HG03558 (cell line): ENCODE results near the gene TNNI2.

Experiments used
- ATAC-seq: cut with Tn5 transposase; IDR thresholded peaks from one replicate; pipeline ENCODE4 v1.9.1; 2021; ENCODE audit warnings: moderate number of reproducible peaks; ENCODE audit not compliant: unreplicated experiment; ENCODE audit errors: extremely low read depth

The TNNI2 gene

GRCh38 chr11:1832211-1832919, 6.4 kb upstream of the TNNI2 start:
- no peak for ATAC-seq

- no peak for ATAC-seq
Measured at GRCh38 chr11:1832920-1833295, 5.9 kb upstream of the TNNI2 start.

GRCh38 chr11:1834062-1834610, 4.6 kb upstream of the TNNI2 start:
- no peak for ATAC-seq

GRCh38 chr11:1834779-1835670, 3.8 kb upstream of the TNNI2 start, which contains the start of gene SYT8:
SYT8 (plus strand) TSS chr11:1834990; CDS start chr11:1835106, 116 bp downstream.
- ATAC-seq = no peak

- ATAC-seq = no peak
Measured at GRCh38 chr11:1835671-1836010, 3.1 kb upstream of the TNNI2 start.

GRCh38 chr11:1836011-1836945, 2.5 kb upstream of the TNNI2 start:
- no peak for ATAC-seq

GRCh38 chr11:1837171-1838076, 1.4 kb upstream of the TNNI2 start:
- ATAC-seq = no peak

- no peak for ATAC-seq
Measured at GRCh38 chr11:1838077-1838425, 730 bp upstream of the TNNI2 start.

GRCh38 chr11:1839204-1839923, 583 bp downstream of the TNNI2 start:
- no peak for ATAC-seq

- no peak for ATAC-seq
Measured at GRCh38 chr11:1839924-1840779, 1.4 kb downstream of the TNNI2 start.

GRCh38 chr11:1840780-1841480, 2.1 kb downstream of the TNNI2 start:
- no peak for ATAC-seq

- ATAC-seq = no peak
Measured at GRCh38 chr11:1841511-1842148, 2.8 kb downstream of the TNNI2 start.

GRCh38 chr11:1842149-1843097, 3.6 kb downstream of the TNNI2 start:
- ATAC-seq = no peak

- no peak for ATAC-seq
Measured at GRCh38 chr11:1843098-1843473, 4.3 kb downstream of the TNNI2 start.

- no peak for ATAC-seq
Measured at GRCh38 chr11:1843796-1844195, 5.0 kb downstream of the TNNI2 start.
